NCI-H2227 (cell line): ENCODE results near the gene GAK.

Experiments used
- DNase-seq: peaks from one replicate; lab custom pipeline; 2025; ENCODE audit not compliant: unreplicated experiment; lab: John Stamatoyannopoulos, UW

The GAK gene

DNA sequence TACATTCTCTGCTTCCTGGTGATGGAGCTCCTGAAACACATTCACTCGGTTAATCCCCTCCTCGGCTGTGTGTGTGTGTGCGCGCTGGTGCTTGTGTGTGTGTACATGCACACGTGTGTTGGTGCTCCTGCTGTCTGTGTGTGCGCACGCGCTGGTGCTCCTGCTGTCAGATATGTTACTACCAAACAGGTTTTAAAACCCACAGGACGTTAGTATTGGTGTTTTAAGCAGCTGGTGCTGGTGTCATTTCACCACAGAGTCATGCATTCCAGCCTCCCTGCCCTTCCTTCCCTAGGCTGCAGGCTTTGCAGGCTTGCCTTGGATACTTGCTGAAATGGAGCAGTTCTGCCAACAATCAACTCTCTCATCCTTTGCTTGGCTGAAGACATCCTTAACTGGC is 58.1 kb downstream of the GAK start:
- DNase-seq, result no peak

DNA sequence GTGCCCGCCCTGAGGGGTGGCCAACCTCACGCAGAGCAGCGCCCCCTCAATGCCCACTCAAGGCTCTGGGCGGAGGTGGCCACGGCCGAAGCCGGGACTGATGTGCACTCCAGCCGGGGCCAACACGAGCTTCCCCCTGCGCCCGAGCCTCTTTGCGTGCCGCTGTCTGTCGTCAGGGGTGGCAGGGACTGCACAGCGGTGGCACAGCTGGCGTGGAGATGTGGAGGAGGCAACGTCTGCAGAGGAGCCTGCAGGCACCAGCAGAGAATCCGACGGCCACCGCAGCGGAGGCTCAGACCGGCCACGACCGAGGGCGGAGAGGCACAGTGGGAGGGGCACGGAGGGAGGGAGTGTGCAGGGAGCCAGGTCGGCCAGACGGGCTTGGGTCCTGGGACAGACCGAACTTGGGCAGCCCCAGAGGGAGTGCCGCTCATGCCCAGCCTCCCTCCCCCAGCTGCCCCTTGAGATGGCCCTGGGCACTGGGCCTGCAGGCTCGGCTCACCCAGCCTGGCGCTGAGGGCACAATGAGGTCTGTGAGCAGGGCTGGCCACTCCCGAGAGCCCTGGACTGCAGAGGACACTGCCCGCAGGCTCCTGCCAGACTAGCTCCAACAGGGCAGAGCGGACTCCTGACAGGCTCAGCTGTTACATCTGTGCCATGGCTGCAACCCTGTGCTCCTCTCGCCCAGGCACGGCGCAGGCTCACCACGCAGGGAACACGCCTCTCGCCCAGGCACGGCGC is 59.7 kb downstream of the GAK start:
- no peak for DNase-seq

DNA sequence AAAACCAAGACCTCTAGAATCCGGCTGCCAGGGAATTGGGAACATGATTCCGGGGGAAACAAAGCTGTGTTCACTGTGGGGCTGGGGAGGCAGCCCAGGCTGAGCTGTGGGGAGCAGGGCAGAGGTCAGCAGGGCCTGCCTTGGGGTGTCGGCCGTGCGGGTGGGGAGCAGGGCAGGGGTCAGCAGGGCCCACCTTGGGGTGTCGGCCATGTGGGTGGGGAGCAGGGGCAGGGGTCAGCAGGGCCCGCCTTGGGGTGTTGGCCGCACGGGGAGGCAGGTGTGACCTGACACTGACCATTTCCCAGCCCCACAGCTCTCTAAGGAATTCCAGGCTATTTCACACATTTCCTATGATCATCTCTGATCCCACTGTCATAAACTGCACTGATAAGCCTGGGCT is 60.6 kb downstream of the GAK start:
- no peak for DNase-seq

DNA sequence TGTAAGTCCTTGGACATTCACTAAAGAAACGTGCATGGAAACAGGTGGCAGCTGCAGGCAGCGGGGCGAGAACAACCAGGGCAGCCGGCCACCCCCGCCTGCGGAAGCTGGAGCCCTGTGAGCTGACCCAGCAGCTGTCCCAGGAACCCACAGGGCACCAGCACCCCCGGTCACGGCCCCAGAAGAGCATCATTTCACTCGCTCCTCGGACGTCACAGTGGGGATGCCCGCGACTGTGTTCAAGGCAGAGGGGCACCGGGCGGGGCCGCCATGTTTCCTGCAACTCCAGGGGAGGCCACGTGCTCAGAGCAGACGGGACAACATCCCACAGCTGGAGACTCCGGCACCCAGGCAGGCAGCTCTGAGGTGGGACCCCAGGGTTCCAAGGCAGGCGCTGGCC is 61.2 kb downstream of the GAK start:
- DNase-seq, result no peak

DNA sequence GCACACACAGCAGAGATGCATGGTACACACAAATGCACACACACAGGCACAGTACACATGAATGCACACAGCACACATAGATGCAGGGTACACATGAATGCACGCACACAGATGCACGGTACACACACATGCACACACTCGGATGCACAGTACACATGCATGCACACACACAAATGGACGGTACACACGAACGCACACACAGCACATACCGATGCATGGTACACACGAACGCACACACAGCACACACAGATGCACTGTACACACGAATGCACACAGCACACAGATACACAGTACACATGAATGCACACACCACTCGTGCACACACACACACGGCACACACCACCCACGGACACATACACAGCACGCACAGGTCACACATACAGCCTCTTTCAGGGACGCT is 62.3 kb downstream of the GAK start:
- DNase-seq, result no peak

DNA sequence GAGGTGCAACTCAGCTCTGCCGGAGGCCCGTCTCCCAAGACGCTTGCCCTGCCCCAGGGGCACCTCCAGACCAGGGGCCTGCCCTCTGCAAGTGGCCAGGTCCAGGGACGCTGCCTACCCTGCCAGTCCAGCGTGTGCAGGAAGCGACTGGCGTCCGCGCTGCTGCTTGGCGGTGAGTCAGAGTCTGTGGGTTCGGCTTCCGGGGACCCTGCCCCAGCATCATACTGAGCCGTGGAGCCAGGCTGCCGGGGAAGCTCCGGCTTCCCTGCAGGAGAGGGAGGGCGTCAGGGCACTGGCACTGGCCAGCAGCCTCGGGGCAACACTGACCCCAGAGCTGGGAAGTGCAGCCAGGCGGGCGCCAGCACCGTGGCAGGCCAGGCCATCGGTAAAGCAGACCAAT is 63.7 kb downstream of the GAK start:
- DNase-seq, result no peak

DNA sequence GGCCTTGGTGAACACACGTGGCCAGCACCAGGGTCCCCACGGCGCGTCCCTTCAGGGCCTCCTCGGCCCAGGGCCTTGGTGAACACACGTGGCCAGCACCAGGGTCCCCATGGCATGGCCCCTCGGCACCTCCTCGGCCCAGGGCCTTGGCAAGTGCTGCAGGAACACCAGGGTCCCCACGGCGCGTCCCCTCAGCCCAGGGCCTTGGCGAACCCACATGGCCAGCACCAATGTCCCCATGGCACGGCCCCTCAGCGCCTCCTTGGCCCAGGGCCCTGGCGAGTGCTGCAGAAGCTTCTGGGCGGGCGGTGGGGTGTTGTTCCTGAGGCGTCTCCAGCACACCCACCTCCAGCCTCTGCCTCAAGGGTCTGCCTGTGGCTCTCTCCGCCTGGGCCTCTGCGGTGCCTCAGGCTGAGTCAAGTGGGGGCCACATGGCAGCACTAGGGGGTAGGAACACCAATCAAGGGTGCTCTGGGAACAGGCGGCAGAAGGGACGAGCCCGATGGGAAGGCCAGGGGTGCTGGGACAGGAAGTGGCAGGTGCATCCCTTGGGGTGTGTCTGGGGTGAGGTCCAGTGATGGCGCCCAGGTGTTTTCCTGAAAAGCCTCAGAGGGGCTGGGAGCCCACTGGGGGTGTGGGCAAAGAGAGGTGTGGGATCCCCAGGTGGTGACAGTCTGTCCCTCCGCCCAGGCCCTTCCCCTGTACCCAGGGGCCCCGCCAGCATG is 64.4 kb downstream of the GAK start:
- DNase-seq, result no peak

DNA sequence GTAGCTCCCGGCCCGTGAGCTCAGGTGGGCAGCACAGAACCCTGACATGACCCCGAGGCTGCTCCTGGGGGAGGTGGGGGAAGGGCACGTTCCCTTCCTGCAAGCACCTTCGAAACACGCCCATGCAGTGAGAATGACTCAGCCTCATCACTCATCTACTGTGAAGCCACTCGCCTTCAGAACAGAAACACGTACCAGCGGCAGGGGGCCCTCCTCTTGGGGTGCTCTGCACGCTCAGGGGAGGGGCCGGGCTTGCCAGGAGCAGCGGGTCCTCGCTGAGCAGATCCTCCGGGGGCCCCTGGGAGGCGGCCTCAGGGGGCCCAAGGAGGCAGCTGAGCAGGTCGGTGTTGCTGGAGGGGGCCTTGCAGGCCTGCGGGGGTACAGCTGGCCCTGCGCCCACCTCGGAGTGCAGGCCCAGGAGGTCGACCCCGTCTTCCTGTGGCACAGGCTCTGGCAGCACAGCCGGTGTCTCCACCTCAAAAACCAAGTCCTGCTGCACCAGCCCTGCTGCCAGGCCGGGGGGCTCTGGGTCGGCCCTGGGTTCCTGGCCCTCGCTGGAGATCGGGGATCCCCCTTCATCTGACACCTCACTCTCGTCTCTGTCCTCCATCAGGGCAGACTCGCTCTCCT is 65.2 kb downstream of the GAK start:
- no peak for DNase-seq

DNA sequence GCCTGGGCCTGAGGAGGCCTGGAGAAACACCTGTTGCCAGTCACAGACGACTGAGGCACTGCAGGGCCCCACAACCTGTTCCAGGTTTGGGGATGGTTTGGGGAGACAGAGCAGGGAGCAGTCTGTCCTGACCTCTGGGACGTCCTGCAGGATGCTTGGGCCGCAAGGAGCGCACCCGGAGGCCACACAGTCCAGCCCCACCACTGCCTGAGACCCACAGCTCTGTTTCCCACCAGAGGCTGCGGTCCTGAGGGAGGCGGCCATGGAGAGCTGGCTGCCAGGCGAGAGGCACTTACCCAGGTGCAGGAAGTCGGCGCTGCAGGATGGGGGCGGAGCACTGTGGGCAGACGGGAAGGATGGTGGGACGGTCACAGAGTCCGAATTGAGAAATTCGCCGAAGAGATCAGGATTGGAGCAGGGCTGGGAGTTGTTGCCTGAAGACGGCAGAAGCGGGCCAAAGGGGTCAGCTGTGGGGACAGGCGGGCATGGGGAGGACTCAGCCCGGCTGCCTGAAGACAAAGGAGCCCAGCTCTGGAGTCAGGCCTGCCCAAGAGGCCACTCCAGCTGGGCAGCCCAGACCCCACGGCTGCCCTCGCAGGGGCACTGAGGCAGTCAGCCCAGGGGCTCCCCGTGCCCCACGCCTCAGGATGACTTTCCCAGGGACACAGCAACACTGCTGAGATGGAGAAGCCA is 65.9 kb downstream of the GAK start:
- DNase-seq, result no peak

DNA sequence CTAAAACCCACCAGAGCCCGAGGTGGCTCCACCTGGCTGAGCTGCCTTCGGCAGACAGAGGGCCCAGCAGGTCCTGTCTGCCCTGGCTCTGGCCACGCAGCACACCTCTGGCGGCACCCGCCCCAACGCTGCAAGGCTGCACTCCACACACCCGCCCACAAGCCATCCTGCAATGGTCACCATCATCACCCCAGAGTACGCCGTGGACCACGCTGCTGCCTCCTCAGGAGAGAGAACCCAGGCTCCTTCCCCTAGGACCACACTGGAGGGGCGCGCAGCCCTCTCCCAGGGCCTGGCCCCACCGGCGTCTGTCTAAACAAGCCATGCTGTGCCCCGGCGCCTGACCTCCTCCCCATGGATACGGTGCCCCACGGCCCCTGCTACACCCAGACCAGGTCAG is 66.5 kb downstream of the GAK start:
- DNase-seq, result no peak

DNA sequence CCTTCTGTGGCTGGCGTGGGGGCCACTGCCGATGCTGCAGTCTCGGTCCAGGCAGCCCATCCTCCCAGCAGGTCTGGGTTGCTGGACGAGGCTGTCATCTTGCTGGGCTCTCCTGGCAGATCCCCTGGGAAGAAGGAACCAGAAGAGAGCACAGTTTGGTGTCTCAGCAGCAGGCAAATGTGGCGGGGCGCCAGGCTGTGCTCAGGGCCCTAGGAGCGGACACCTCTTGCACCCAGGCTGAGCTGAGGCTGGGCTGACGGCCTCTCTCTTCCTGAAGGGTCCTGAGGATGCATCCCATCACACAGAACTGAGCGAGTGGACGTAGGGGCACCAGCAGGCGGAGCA is 67.0 kb downstream of the GAK start:
- DNase-seq, result no peak

DNA sequence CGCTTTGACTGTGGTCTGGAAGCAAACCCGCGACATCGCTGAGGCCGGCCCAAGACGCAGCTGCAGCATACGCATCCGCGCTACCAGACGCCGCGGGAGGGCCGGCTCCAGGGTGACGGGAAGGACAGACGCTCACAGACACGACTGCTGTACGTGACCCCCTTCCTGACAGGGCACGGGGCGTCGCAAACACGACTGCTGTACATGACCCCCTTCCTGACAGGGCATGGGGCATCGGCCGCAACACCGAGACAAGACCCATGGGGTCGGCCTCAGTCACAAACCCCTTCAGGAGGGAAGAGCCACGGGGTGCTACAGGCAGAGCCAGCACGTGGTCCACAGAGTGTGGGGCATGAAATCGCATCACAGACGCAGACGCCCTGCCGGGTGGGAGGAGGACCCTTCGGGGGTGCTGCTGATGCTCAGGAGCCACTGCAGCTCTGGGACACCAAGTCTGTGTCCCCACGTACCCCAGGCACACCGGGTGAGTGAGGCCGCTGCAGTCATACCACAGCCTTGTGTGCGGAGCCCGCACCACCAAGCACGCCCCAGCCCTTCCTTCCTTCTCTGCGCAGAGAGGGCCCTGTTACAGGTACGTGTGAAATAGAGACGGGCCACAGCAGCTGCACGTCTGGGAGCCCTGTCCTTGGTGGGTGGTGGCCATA is 67.5 kb downstream of the GAK start:
- no peak for DNase-seq

DNA sequence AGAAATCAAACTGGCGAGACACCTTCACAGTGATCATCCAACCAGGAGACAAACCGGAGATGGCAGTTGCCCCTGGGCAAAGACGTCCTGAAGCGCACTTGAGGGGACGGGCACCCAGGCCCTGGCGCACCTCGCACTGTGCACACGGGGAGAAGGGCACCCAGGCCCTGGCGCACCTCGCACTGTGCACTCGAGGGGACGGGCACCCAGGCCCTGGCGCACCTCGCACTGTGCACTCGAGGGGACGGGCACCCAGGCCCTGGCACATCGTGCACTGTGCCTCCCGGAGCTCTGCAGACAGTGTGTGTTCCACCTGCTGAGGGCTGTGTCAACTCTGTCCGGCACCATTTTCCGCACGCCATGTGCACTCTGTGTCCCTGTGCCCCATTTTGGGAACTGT is 71.6 kb downstream of the GAK start:
- DNase-seq, result no peak

DNA sequence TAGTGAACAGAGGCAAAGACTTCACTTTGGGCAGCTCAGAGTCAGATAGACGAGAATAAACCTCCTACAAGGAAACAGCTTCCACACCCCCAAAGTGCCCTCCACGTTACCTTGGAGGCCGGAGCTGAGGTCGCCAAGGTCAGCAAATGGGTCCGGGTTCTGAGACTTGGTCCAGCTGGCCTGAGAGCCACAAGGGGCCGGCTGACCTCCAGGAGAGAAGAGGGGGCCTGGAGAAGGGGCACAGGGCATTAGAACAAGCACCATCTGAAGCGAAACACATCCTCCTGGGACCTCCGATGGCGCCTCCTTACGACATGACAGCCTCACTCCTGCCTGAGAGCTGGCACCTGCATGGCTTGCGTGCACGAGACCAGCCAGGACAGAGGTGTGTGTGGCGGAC is 72.6 kb downstream of the GAK start:
- no peak for DNase-seq

DNA sequence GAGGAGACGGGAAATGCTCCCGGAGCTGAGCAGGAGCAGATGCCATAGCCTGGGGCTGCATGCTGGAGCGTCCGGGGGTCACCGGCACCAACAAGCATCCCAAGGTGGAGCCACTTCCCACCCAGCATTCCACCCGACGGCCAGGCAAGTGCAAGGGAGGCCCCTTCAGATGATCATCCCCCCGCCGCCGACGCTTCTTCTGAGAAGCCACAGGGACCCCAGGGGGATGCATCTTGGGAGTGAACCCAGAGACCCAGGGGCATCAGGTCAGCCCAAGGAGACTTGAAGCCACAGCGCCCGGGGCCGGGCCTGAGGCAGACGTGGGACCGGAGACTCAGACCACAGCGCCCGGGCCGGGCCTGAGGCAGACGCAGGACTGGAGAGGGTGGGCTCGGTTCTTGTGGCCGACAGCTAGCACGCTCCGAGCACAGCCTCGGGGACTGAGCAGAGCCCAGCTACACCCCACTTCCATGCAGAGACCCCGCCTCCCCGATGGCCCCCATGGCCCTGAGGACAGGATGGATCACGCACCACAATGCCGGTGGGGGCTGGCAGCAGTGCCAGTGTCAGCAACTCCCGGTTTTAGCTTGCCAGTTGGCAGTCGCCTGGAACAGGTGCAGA is 73.2 kb downstream of the GAK start:
- no peak for DNase-seq

DNA sequence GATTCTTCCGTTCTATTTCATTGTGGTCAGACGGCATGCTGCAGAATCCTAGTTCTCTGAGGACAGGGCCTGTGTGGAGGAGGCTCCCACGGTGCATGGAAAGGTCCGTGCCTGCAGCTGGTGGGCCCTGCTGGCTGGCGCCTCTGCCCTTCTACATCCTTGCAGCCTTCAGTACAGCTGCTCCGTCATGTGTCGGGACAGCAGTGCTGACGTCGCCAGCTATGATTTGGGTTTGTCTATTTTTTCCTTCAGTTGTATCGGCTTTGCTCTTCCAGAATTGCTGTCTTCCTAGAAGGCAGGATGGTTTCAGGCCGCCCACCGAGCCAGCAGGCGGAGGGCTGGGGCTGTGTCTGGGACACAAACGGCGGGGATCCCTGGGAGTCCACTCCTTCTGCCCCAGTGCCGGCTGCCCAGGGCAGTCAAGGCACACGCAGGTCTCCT is 74.1 kb downstream of the GAK start:
- DNase-seq, result no peak

DNA sequence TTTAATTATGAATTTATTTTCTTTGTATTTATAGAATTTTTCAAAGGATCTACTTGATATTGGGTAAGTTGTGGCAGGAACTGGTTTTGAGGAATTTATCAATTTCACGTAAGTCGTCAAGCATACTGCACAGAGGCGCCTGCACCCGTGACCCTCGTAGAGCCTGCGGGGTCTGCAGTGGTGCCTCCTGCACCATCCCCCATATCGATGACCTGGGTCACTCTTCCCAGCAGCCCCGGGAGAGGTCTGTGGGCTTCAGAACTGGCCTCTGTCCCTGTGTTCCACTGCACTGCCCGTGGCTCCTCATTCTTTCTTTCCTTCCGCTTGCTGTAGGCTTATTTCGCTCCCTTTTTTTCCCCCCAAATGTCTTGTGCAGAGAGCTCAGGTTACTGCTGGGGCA is 74.7 kb downstream of the GAK start:
- DNase-seq, result no peak

DNA sequence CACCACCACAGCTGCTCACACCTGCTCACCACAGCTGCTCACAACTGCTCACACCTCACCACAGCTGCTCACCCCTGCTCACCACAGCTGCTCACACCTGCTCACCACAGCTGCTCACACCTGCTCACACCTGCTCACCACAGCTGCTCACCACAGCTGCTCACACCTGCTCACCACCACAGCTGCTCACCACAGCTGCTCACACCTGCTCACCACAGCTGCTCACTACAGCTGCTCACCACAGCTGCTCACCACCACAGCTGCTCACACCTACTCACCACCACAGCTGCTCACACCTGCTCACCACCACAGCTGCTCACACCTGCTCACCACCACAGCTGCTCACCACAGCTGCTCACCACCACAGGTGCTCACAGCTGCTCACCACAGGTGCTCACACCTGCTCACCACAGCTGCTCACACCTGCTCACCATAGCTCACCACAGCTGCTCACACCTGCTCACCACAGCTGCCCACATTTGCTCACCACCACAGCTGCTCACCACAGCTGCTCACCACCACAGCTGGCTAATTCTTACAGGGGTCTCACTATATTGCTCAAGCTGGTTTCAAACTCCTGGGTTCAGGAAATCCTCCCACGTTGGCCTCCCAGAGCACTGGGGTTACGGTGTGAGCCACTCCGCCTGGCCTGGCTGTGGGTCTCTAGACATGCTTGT is 75.8 kb downstream of the GAK start:
- no peak for DNase-seq

DNA sequence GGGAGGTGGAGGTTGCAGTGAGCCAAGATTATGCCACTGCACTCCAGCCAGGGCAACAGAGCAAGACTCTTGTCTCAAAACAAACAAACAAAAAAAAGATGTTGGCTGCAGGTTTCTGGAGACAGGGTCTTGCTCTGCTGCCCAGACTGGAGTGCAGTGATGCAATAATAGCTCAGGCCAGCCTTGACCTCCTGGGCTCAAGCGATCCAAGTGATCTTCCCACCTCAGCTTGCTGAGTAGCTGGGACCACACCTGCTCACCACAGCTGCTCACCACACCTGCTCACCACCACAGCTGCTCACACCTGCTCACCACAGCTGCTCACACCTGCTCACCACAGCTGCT is 76.3 kb downstream of the GAK start:
- DNase-seq, result no peak

DNA sequence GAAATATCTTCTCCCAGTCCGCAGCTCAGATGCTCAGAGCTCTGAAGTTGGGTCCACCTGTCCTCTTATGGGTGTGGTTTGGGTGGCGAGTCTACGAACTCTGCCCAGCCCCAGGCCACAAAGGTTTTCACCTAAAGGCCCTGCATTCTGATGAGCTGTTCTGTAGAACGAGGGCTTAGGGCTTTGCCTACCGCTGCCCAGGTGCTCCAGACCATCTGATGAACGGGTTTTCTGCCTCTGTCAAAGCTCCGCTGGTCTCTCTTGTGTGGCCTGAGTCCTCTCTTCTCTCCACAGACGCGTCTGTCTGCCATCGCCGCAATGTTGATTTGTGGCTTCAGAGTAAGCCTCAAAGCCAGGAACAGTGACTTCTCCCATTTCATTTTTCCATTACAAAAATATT is 77.8 kb downstream of the GAK start:
- no peak for DNase-seq

DNA sequence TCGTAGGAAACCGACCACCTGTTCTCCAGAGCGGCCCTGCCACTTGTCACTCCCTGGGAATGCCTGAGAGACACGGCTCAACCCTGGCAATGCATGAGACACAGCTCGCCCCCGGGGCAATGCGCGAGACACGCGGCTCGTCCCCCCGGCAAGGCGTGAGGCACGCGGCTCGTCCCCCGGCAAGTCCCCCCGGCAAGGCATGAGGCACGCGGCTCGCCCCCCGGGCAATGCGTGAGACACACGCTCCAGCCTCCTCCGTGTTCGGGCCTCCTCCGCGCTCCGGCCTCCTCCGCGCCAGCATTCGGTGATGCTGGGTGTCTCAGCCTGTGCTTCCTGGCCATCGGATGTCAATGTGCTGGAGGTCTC is 78.7 kb downstream of the GAK start:
- no peak for DNase-seq
